ENCODE measurements around the gene PIEZO2. TPM values are rescaled to one million over a fixed set of nuclear protein-coding genes. Genes with fewer than 3 reads are reported as not detected.

PIEZO2 gene
- total and polyA plus RNA-seq, 2 donors (not counting 1 experiment from before 2014, with no cell fraction given), result not detected

- no peak for TF ChIP-seq CTCF (IDR thresholded peaks at IDR 0.05)
- TF ChIP-seq EZH2 (IDR thresholded peaks at IDR 0.05; ENCODE audit: borderline replicate concordance, insufficient read depth, low read depth, low read length, poor library complexity, severe bottlenecking), result no peak
- Histone ChIP-seq H3K79me2 (ENCODE audit: control insufficient read depth, insufficient read depth, low read length) (no peaks in the 10 kb centered on the region), H3K4me2 (replicated peaks; ENCODE audit: low read depth, low read length, poor library complexity, severe bottlenecking) (no peak overlapping the region), H4K20me1 (ENCODE audit: control insufficient read depth, insufficient read depth, low read length, poor library complexity, severe bottlenecking) (no peaks in the 10 kb centered on the region), H3K36me3 (replicated peaks in 1 of 2; ENCODE audit: control extremely low read depth in 1 of 2, control insufficient read depth in 1 of 2, extremely low read depth in 1 of 2, insufficient read depth in 2 of 2, low read length in 1 of 2) (no peaks in the 10 kb centered on the region), H3K9ac (ENCODE audit: low read length) (no peak overlapping the region), H3K9me3 (ENCODE audit: control extremely low read depth in 1 of 3, control insufficient read depth in 2 of 3, insufficient read depth in 1 of 3, low read length in 2 of 3) (no peaks in the 10 kb centered on the region), H3K27ac (ENCODE audit: low read length in 2 of 2) (no peak overlapping the region), H3K4me3 (ENCODE audit: control extremely low read depth in 1 of 5, extremely low read depth in 1 of 5, insufficient read depth in 1 of 5, low read depth in 2 of 5, low read length in 4 of 5) (no peak overlapping the region), H3K4me1 (ENCODE audit: control insufficient read depth in 2 of 2, insufficient read depth in 2 of 2, low read length in 2 of 2) (no peaks in the 10 kb centered on the region), H3K27me3 (replicated peaks in 1 of 4; ENCODE audit: control extremely low read depth in 1 of 4, control insufficient read depth in 3 of 4, insufficient read depth in 4 of 4, low read length in 3 of 4) (no peaks in the 10 kb centered on the region), H2AFZ (ENCODE audit: insufficient read depth, low read depth, low read length, poor library complexity, severe bottlenecking) (no peak overlapping the region)
- ChIA-PET CTCF (no interaction called here), POLR2A (no interaction called here)
- Mint-ChIP-seq H3K4me3 (no peak overlapping the region), H3K4me1 (no peaks in the 10 kb centered on the region), H3K27me3 (no peaks in the 10 kb centered on the region), H3K9me3 (ENCODE audit: insufficient read depth) (no peaks in the 10 kb centered on the region), H3K27ac (no peak overlapping the region)
- intact Hi-C loops (cut with micrococcal nuclease), result no loop called here
- ATAC-seq (ENCODE audit: low read depth) (no peak), DNase-seq (no peak)
- 66% methylated on average over 3 of the region's 3 CpGs for WGBS (ENCODE audit: insufficient coverage)
Observed at GRCh38 chr18:11177382-11177781, 28.0 kb upstream of the PIEZO2 start.

GRCh38 chr18:11176481-11176881 is 27.1 kb upstream of the PIEZO2 start:
- Histone ChIP-seq H3K4me1 (ENCODE audit: control insufficient read depth in 2 of 2, insufficient read depth in 2 of 2, low read length in 2 of 2) (no peaks in the 10 kb centered on the region), H3K27ac (ENCODE audit: low read length in 2 of 2) (no peak overlapping the region), H2AFZ (ENCODE audit: insufficient read depth, low read depth, low read length, poor library complexity, severe bottlenecking) (no peak overlapping the region), H3K36me3 (replicated peaks in 1 of 2; ENCODE audit: control extremely low read depth in 1 of 2, control insufficient read depth in 1 of 2, extremely low read depth in 1 of 2, insufficient read depth in 2 of 2, low read length in 1 of 2) (no peaks in the 10 kb centered on the region), H3K27me3 (replicated peaks in 1 of 4; ENCODE audit: control extremely low read depth in 1 of 4, control insufficient read depth in 3 of 4, insufficient read depth in 4 of 4, low read length in 3 of 4) (no peaks in the 10 kb centered on the region), H3K9me3 (ENCODE audit: control extremely low read depth in 1 of 3, control insufficient read depth in 2 of 3, insufficient read depth in 1 of 3, low read length in 2 of 3) (no peaks in the 10 kb centered on the region), H3K9ac (ENCODE audit: low read length) (no peak overlapping the region), H3K4me3 (ENCODE audit: control extremely low read depth in 1 of 5, extremely low read depth in 1 of 5, insufficient read depth in 1 of 5, low read depth in 2 of 5, low read length in 4 of 5) (no peak overlapping the region), H4K20me1 (ENCODE audit: control insufficient read depth, insufficient read depth, low read length, poor library complexity, severe bottlenecking) (no peaks in the 10 kb centered on the region), H3K4me2 (replicated peaks; ENCODE audit: low read depth, low read length, poor library complexity, severe bottlenecking) (no peak overlapping the region), H3K79me2 (ENCODE audit: control insufficient read depth, insufficient read depth, low read length) (no peaks in the 10 kb centered on the region)
- no peaks in the 10 kb centered on the region for H3K9me3 Mint-ChIP-seq (ENCODE audit: insufficient read depth)
- TF ChIP-seq EZH2 (IDR thresholded peaks at IDR 0.05; ENCODE audit: borderline replicate concordance, insufficient read depth, low read depth, low read length, poor library complexity, severe bottlenecking) (no peak), CTCF (IDR thresholded peaks at IDR 0.05) (no peak)
- 42% methylated on average over 3 of the region's 3 CpGs for WGBS (ENCODE audit: insufficient coverage)
- no peaks in the 10 kb centered on the region for H3K27me3 Mint-ChIP-seq
- H3K4me3 Mint-ChIP-seq, result no peak overlapping the region
- no peaks in the 10 kb centered on the region for H3K4me1 Mint-ChIP-seq
- DNase-seq (no peak), ATAC-seq (ENCODE audit: low read depth) (no peak)
- POLR2A ChIA-PET, result no interaction called here
- no peak overlapping the region for H3K27ac Mint-ChIP-seq
- intact Hi-C loops (cut with micrococcal nuclease), result no loop called here
- CTCF ChIA-PET, result no interaction called here

All from B cell (primary cell).